ENCODE results near the gene TMEM97.

Gene TMEM97

GRCh38 chr17:28367641-28368305 lies 48.8 kb downstream of the TMEM97 start:
- no peak for DNase-seq

- DNase-seq, result no peak
Measured at GRCh38 chr17:28368306-28368831, 49.4 kb downstream of the TMEM97 start.

- DNase-seq, result no peak
Measured at GRCh38 chr17:28368915-28369683, 50.1 kb downstream of the TMEM97 start.

- no peak for DNase-seq
Measured at GRCh38 chr17:28369684-28370034, 50.7 kb downstream of the TMEM97 start.

- DNase-seq, result peak; percentile 47 to 54 (median 52)
Measured at GRCh38 chr17:28370035-28370743, 51.2 kb downstream of the TMEM97 start, which contains the start of gene VTN. VTN (minus strand) TSS chr17:28370307; CDS start chr17:28370203, 104 bp downstream.

GRCh38 chr17:28370744-28371103 lies 51.7 kb downstream of the TMEM97 start:
- no peak for DNase-seq

GRCh38 chr17:28371245-28372202 lies 52.5 kb downstream of the TMEM97 start, which contains the start of gene SARM1:
SARM1 (plus strand) TSS chr17:28371694; CDS start chr17:28372033, 339 bp downstream.
- DNase-seq, result peak in 2 of 3 donors; percentile 40 to 60

GRCh38 chr17:28372203-28372944 lies 53.4 kb downstream of the TMEM97 start:
- no peak for DNase-seq

- no peak for DNase-seq
Measured at GRCh38 chr17:28372945-28373274, 53.9 kb downstream of the TMEM97 start.
